PC-9 (cell line): ENCODE measurements around the gene UPB1.

Source experiments
- EZH2 ChIP-seq: fragments of 200-600 bp; sonication (generic); IDR thresholded peaks from 2 replicates; pipeline ENCODE4 v1.8.0; 2017; ENCODE audit warnings: antibody characterized with exemption, low read depth
- TF ChIP-seq, protein P1 (sequence below): fragments of 200-600 bp; sonication (generic); conservative IDR thresholded peaks from 2 replicates; pipeline ENCODE4 v1.6.1; 2017; ENCODE audit warnings: mixed run types, antibody characterized with exemption, mild to moderate bottlenecking, moderate library complexity

DNA sequence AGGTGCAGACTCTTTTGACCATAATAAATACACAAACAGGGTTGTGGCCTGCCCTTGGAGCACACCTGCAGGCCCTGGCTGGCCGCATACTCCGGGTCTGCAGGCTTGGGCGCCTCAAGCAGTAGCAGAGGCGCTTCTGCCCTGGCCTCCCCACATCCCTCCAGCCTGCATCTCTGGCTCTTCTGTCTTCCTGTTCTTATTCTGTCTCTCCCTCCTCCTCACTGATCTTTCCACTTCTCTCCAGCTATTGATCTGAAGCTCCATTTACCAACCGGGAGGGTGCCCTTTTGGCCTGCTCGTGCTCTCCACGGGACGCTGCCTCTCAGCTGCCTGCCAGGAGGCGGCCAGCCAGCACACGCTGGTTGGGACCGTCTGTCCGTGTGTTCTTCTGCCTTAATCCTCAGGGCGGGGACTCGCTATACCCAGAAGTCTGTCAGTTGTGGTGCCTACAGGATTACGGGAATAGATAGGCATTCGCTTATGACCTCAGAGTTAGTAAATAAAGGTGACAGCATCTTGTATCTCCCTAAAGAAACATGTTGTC lies 5.2 kb downstream of the UPB1 start:
- TF ChIP-seq, protein P1, sequence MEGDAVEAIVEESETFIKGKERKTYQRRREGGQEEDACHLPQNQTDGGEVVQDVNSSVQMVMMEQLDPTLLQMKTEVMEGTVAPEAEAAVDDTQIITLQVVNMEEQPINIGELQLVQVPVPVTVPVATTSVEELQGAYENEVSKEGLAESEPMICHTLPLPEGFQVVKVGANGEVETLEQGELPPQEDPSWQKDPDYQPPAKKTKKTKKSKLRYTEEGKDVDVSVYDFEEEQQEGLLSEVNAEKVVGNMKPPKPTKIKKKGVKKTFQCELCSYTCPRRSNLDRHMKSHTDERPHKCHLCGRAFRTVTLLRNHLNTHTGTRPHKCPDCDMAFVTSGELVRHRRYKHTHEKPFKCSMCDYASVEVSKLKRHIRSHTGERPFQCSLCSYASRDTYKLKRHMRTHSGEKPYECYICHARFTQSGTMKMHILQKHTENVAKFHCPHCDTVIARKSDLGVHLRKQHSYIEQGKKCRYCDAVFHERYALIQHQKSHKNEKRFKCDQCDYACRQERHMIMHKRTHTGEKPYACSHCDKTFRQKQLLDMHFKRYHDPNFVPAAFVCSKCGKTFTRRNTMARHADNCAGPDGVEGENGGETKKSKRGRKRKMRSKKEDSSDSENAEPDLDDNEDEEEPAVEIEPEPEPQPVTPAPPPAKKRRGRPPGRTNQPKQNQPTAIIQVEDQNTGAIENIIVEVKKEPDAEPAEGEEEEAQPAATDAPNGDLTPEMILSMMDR, result no peak
- TF ChIP-seq EZH2, result no peak
